GM21723 (cell line): Measurements from ENCODE around the gene VPS41.
A peak's percentile ranks its signal among the peaks of the same experiment; 100 is the strongest.

Source experiments
- ATAC-seq: cut with Tn5 transposase; IDR thresholded peaks from one replicate; pipeline ENCODE4 v1.9.1; 2021; ENCODE audit warnings: mild to moderate bottlenecking, moderate library complexity; ENCODE audit not compliant: unreplicated experiment

The VPS41 gene

DNA sequence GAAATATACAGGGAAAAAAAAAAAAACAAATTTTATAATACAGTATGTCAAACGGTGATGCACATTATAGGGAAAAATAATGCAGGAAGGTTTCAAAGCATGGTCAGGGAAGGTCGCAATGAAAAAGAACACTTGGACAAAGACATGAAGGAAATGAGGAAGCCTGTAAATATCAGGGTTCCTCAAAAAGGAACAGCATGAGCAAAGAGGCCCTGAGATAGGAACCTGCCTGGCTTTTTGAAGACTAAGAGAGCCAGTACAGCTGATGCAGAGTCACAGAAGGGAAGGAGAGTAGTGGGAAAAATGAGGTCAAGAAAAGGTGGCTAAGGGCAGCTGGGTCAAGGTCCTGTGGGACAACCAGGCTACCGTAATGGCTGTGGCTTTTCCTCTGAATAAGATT, 1.9 kb downstream of the VPS41 start:
- no peak for ATAC-seq

DNA sequence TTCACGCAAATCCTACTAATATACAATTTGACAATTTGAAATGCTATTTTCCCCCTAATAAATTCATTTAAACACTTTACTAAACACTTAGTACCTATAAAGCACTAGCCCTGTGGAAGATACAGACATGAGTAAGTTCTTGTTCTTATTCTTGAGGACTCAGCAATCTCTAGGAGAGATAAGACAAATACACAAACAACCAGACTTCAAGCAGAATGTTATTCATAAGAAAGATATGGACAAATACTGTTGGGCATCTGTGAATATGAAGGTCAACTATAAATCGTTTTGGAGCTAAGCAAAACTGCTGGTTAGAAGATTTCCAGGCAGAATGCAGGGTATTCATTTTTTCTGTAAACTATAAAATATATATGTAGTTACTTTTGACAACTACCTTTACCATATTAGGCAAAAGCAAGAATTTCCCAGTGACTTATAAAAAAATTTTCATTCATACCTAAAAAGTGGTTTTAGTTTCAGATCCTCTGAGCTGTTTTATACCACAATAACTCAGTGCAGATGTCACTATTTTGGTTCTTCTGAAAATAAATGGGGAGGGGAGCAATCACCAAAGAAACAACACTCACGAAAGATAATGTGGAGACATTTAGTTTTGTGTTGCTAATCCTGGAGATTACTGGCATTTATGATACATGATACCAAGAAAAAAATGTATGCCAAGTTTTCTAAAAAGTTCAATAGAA, 3.8 kb downstream of the VPS41 start:
- ATAC-seq, result peak; percentile 45

DNA sequence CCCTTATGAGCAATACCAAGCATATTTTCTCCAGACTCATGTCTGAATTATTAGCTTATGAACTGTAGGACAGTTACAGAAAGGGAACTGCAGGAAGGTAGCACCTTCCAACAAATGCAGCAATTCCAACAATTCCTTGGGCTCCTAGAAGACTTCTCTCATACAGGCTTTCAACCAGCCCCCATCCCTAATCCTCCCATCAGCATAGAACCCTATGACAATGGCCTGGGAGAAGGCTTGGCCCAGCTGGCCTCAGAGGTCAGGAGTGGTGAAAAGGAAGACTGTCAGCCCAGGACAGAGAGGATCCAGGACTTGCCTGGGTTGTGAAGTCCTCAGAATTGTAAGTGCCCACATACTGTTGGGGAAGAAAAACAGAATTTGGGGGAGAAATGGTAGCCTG, 5.9 kb downstream of the VPS41 start:
- ATAC-seq, result no peak

DNA sequence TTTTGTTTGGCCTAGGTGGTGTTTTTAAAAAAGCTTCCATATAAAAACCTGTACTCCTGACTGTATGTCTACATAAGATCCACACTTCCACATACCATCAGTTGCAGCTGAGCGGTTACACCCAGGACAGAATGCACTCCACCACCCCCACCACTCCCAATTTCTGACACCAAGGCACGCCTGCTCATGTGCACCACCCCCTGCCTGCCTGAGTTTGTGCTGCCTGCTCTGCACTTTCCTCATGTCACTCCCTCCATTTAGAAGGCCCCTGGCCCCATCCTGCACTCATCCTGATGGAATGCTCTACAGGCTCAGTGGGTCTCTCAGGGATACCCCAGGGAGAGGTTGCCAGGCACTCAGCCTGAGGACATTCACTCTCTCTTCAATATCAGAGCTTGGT, 6.5 kb downstream of the VPS41 start:
- ATAC-seq, result no peak

DNA sequence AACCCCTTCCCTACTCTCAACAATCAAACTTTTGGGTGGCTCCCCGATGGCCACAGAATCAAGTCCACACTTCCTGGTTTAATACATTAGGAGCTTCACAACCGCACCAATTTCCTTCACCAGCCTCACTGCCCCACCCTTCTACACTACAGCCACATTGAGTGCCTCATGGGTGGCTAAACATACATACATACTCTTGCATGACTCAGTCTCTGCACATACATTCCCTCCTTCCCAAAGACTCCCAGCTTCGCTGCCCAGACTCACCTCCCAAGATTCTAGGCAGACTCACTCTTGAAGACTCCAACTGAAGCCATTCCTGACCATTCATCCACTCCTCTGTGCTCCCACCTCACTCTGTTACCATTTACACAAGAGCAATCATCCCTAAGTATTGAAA, 15.9 kb downstream of the VPS41 start:
- no peak for ATAC-seq

DNA sequence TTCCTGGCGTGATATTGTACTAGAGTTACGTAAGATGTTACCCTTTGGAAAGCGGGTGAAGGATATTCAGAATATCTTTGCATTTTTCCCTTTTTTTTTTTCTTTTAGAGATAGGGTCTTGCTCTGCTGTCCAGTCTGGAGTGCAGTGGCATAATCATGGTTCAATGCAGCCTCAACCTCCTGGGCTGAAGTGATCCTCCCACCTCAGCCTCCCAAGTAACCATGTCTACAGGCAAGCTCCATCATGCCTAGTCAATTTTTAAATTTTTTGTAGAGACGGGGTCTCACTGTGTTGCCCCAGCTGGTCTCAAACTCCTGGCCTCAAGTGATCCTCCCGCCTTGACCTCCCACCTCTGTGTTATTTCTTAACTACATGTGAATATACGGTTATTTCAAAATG, 18.4 kb downstream of the VPS41 start:
- ATAC-seq, result no peak

DNA sequence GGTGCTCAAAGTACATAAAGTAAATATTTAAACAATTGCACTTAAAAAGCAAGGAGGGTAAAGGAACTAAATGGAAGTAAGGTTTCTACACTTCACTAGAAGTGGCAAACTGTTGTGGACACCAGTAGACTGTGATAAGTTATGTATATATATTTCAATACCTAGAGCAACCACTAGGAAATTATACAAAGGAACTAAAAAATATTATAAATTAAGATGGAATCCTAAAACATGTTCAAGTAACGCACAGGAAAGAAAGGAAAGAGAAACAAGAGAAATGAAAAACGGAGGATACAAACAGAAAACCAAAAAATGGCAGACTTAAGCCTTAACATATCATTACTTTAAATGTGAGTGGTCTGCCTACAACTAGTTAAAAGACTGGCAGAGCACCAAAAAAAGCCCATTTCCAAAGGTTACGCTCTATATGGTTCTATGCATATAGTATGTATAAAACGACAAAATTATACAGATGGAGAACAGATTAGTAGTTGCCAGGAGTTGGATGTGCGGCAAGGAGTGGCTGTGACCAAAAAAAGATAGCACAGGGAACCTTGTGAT, 19.0 kb downstream of the VPS41 start:
- no peak for ATAC-seq

DNA sequence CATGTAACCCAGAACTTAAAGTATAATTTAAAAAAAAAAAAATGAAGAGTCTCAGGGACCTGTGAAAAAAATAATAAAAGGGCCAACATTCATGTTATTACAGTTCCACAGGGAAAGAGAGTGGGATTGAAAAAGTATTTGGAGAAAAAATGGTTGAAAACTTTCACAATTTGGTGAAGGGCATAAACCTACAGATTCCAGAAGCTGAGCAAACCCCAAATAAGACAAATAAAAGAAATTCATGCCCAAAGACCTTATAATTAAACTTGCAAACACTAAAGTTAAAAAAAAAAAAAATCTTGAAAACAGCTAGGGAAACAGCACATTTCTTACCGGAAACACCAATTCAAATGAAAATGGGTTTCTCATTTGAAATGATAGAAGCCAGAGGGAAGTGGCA, 19.9 kb downstream of the VPS41 start:
- ATAC-seq, result no peak

DNA sequence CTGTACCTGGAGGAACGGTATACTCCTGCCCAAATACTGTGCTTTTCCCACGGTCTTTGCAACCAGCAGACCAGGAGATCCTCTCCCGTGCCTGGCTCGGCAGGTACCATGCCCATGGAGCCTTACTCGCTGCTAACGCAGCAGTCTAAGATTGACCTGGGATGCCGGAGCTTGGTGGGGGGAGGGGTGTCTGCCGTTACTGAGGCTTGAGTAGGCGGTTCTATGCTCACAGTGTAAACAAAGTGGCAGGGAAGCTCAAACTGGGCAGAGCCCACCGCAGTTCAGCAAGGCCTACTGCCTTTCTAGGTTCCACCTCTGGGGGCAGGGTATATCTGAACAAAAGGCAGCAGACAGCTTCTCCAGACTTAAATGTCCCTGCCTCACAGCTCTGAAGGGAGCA, 22.7 kb downstream of the VPS41 start:
- no peak for ATAC-seq

DNA sequence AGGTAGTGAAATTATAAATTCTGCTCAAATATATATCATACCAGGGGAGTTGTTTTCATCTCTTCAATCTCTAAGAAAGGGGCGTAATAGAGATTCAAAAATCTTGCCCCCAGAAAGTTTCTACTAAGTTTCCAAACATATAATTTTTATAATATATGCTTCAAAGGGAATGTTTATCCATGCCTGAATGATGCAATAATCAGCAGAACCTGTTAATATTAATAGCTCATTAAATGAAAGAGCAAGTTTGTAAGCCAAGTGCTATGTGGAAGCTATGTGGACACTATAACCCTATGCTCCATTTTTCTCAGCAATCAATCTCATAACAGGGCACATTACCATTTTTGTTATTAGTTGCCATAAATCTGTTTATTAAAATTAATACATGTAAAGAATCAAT, 25.3 kb downstream of the VPS41 start:
- no peak for ATAC-seq

DNA sequence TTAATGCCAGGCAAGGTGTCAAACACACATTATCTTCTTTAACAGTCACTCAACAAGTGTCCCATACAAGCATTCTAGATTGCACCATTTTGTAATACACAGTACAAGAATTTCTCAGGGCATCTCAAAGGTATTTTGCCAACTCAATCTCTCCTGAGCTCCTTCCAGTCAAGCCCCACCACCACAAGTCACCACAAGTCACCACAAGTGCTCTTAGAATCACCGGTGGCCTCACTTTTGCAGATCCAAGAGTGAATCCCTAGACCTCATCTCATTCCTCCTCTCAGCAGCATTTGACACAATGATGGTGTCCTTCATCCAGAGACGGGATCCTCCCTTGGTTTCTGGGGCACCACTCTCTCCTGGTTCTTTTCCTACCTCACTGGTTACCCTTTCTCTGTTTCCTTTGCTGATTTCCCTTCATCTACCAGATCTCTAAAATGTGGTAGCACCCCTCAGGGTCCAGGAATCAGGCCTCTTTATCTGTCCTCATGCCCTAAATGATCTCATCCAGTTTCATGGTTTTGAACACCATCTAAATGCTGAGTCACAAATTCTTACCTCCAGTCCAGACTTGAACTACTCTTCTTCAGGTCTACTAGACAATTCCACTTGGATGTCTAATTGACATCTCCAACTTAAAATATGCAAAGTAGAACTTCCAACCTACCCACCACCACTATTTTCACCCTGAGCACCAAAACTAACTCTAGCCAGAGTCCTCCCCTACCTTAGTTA, 26.9 kb downstream of the VPS41 start:
- no peak for ATAC-seq

DNA sequence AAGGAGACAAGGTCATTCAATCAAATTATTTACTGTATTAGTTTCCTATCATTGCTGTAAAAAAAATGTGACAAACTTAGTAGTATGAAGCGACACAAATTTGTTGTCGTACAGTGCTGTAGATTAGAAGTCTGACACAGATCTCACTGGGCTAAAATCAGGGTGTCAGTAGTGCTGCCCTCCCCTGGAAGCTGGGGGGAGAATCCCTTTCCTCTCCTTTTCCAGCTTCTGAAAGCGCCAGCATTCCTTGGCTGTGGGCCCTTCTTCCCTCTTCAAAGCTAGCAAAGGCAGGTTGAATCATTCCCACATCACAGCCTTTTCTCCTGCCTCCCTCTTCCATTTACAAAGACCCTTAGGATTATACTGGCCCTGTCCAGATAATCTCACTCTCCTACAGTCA, 28.0 kb downstream of the VPS41 start:
- ATAC-seq, result no peak

DNA sequence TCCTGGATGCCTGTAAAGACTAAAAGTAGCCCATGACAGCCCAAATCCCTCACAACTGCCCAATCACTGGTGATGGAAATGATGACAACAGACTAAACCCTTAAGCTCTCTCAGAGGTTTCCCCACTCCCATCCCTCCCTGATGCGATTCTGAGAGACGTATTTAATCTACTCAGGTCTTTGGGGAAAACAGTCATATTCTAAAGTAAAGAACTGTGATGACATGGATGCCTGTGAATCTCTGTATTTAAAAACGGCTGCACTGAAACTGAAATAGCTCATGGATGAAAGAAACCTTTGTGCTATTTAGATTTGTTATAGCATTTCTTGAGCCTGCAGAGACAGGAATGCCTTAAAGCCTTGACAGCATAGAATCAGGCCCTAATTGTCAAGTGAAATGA, 28.5 kb downstream of the VPS41 start:
- ATAC-seq, result no peak

DNA sequence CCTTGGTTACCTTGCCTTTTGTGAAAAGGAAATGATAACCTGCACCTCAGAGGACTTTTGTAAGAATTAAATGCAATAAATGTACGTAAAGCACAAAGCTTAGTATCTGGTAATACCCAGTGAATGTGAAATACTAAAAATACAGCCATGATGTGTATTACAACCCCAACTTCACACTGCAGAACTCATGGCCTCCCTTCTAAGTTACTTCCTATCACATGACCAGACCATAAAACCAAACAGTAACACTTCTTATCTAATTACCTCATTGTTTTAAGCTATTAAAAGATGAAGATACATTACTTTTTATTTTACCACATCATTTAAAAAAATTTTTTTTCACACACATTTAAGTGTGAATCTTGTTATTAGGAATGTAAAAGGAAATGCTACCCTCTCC, 29.0 kb downstream of the VPS41 start:
- ATAC-seq, result no peak

DNA sequence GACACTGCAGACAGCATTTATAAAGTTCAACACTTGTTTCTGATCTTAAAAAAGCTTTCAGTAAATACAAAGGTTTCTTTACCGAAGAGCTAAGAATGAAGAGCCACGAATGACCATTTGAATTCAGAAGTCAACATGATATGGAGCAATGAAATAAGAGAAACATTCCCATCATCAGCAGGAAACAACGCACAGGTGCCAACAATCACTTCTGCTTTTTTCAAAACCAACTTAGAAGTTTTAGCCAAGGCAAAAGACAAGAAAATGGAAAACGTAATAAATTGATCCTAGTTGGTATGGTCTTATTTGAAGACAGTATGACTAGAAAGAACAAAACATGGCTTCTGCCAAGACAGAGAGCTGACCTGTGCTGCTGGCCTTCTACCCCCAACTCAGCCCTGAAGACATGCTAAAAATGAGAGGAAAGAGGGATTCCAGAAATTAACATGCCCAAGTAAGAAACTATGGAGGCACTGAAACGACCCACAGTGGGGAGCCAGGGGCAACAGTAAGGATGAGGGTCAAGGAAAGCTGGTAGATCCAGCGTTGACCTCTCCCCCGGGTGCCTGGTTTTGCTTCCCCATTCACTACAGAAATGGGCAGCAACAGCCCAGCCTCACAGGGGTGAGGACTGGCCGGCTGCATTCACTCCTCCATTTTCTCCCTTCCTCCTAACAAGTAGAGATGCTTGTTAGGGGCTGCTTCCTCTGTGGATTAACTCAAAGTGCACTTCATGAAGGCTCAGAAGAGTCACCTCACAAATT, 30.1 kb downstream of the VPS41 start:
- no peak for ATAC-seq

DNA sequence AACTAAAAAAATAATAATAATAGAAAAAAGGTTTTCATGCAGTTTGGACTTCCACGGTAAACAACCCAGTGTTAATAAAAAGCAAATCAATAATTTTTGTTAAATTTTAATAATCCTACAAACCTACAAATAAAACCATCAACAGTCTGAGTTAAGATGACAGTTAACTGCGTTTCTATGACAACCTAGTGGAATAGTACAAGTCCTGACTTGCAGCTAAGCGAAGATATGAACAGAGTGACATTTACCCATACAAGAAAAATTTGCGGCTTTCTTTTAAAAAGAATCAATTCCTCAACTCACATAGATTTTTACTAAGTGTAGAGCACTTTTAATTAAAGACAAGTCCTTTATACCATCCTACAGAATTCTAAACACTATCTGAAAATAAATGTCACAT, 35.6 kb downstream of the VPS41 start:
- no peak for ATAC-seq

DNA sequence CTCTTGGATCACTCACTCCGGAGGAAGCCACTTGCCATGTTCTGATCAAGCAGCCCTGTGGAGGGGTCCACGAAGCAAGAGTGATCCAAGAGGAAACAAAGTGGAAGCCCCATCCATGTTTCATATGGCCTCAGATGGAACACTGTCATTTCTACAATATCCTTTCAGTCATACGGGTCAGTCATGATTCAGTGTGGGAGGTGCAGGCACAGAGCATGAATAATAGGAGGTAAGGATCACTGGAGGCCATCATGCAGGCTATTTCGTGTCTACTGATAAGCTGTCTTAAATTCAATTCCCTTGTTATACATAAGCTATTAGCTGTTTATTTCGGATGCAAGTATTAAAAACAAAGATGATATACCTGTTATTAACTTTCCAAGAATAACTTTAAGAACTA, 36.8 kb downstream of the VPS41 start:
- no peak for ATAC-seq

DNA sequence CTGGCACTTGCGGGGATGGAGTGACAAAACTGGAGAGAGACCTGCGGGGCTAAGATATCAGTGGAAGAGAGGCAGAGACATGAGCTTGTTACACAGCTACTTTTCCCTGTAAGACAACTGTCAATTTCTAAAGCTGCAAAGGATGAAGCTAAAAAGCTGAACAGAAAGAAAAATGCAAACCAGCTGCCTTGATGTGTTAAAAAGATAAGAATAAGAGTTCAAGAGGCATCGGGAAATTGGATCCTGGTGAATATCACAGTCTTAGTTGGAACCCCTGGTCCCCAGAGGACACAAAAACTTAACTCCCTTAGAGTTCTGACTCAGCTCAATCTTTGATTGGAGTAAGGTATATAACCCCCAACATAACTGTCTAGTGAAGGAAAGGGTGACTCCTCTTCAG, 38.8 kb downstream of the VPS41 start:
- no peak for ATAC-seq

DNA sequence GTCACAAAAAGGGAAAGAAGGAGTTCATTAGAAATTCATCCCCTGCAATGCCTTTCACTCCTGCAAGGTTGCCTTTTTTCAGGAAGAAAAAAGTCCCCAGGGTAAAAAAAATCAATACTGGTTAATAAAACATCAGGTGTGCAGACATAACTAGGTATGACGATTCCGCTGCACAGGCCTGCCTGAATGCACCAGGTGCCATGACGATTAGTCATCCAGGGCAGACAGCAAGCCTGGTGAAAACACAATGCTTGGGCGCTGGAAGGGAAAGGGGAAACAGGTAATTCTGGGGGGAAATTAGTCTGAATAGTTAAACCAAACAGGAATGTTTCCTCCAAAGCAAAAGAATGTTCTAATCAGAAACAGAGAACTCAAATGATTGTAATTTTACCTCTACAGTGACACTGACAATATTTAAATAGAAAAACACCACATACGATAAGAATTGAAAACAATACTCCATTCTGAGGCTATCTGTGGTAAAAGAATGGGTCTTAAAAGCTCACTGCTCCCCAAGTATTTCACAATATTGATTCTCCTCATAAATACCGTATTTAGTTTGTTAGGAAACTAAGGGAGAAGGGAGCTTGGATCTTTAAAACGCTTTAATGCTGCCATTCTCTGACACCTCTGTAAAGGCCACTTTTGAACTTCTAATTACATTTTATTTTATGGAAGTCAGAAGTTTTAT, 45.2 kb downstream of the VPS41 start:
- ATAC-seq, result no peak

DNA sequence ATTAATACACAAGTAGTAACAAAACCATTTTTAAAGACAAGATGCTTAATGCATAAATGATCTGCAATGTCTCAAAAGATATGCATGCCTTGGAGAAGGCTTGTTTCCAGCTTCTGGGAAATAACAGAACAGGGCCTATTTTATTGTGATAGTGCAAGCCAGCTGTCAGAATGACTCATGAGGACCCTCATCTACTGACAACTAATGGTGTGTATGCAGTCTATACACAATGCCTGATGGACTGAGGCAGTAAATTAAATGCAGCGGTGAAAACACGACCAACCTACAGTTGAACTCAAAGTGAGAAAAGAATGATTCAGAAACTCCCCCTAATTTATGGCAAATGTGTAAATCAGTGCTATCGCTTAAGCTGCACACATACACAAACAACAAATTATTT, 46.3 kb downstream of the VPS41 start:
- ATAC-seq, result no peak

DNA sequence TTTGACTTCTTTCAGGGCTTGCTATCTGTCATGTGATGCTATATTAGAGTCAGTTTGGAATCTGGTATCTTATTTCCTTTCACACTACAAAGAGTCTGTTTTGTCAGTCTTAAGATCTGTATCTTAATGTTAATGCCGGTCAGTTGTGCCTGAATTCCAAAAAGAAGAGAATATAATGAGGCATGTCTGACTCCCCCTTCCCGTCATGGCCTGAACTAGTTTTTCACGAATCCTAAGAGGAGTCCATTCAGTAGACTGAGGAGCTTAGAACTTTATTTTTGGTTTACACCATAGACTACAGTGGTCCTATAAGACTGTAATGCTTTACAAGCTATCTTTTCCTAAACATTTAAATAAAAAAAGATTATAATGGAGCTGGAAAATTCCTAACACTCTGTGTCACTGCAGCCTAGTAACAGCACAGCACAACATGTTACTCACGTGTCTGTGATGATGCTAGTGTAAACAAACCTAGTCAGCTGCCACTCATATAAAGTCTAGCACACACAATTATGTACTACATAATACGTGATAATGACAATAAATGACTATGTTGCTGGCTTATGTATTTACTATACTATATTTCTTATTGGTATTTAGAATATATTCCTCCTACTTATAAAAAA, 50.6 kb downstream of the VPS41 start:
- no peak for ATAC-seq
